Upper lobe of left lung (tissue), 4 donors: ENCODE results near the gene CTCFL.

Experiments
- EP300 ChIP-seq, 4 donors: sonication (generic); formaldehyde crosslinking; IDR thresholded peaks; one replicate each; pipeline ENCODE4 v1.5.1; 2017; ENCODE audit warnings: antibody characterized with exemption in 4 of 4, control low read depth in 2 of 4
- POLR2A ChIP-seq, 4 donors: fragments of 450-650 bp; IDR thresholded peaks; one replicate each; pipeline ENCODE4 v1.5.1; 2016 to 2017; ENCODE audit warnings: antibody characterized with exemption in 4 of 4, mild to moderate bottlenecking in 2 of 4
- POLR2AphosphoS5 ChIP-seq, 2 donors: sonication (generic); formaldehyde crosslinking; IDR thresholded peaks; one replicate each; pipeline ENCODE4 v1.5.1; 2017; ENCODE audit warnings: antibody characterized with exemption in 2 of 2
- TF ChIP-seq, protein P1 (sequence below), 6 experiments: fragments of 450-650 bp in 4 of 6; fragments of 200-600 bp in 2 of 6; sonication (generic) in 2 of 6; IDR thresholded peaks; one replicate each; pipeline ENCODE4 v1.5.1; 2016 to 2019; ENCODE audit warnings: antibody characterized with exemption in 6 of 6

DNA sequence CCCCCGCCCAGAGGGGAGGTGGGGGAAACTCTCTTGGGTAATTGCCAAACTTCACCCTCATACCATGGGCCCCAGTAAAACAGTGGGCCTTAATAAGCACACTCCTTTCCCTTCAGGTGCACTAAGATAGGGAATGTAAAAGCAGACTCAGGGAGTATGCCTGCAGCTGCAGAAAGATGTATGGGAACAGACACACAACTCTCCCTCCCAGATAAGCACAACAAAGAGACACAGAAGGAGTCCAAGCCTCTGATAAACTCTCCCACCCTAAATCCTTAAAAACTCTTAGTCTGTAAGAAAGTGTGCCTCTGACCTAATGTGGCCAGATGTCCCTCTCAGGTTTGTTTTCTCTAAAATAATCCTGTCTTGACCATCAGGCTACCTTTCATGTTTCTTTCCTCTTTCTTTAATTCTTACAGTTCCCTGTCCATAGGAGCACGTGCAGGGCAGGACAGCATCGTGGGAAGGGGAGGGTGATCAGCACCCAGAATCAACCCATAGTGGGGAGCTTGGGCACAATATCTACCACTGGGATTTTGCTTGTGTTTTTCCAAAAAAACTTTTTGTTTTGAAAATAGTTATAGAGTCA lies 11.3 kb upstream of the CTCFL start:
- TF ChIP-seq, protein P1, sequence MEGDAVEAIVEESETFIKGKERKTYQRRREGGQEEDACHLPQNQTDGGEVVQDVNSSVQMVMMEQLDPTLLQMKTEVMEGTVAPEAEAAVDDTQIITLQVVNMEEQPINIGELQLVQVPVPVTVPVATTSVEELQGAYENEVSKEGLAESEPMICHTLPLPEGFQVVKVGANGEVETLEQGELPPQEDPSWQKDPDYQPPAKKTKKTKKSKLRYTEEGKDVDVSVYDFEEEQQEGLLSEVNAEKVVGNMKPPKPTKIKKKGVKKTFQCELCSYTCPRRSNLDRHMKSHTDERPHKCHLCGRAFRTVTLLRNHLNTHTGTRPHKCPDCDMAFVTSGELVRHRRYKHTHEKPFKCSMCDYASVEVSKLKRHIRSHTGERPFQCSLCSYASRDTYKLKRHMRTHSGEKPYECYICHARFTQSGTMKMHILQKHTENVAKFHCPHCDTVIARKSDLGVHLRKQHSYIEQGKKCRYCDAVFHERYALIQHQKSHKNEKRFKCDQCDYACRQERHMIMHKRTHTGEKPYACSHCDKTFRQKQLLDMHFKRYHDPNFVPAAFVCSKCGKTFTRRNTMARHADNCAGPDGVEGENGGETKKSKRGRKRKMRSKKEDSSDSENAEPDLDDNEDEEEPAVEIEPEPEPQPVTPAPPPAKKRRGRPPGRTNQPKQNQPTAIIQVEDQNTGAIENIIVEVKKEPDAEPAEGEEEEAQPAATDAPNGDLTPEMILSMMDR (IDR thresholded peaks at IDR 0.05): no peak
- TF ChIP-seq POLR2A (IDR thresholded peaks at IDR 0.05): no peak
- no peak for TF ChIP-seq POLR2AphosphoS5 (IDR thresholded peaks at IDR 0.05)
- no peak for TF ChIP-seq EP300 (IDR thresholded peaks at IDR 0.05)
